HG03060 (cell line): ENCODE results near the gene EIF3L.
"Not testable (repeated sequence)": the region's sequence is repeated elsewhere in the genome, so short reads cannot be mapped to it uniquely, and the experiment has no call there.

Experiments used
- ATAC-seq: cut with Tn5 transposase; IDR thresholded peaks from one replicate; pipeline ENCODE4 v1.9.1; 2021; ENCODE audit warnings: low read depth, moderate number of reproducible peaks; ENCODE audit not compliant: unreplicated experiment

EIF3L gene

DNA sequence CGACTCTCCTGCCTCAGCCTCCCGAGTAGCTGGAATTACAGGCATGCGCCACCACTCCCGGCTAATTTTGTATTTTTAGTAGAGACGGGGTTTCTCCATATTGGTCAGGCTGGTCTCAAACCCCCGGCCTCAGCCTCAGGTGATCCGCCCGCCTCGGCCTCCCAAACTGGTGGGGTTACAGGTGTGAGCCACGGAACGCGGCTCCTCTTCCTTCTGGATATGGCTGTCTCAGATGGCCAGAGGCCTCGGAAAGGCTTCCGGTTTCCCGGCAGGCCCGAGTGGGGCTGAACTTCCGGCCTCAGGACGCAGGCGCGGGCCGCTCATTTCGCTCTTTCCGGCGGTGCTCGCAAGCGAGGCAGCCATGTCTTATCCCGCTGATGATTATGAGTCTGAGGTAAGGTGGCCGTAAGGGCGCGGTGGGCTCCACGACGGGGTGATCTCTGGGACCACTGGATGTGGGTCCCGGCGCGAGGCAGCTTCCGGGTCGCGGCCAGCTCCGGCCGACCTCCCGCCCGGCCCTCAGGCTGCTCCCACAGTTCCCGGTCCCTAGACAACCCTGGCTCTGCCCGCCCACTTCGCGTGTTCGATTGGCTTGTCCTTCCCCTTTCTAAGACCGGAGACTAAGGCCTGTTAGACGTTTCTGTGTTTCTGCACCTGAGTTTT is at the start of gene EIF3L:
TSS of gene EIF3L (plus strand) at position 331 of the 663 bp plus-strand sequence. CDS start at position 362, 31 bp downstream.
- ATAC-seq = peak; percentile 50

DNA sequence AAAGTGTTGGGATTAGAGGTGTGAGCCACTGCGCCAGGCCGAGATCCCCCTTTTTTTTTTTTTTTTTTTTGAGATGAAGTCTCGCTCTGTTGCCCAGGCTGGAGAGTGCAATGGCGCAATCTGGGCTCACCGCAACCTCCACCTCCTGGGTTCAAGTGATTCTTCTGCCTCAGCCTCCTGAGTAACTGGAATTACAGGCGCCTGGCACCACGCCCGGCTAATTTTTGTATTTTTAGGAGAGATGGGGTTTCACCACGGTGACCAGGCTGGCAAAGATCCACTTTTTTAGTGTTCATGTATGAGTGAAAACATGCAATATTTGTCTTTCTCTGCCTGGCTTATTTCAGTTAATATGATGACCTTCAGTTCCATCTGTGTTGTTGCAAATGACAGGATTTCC is 49.2 kb upstream of the EIF3L start:
- not testable (repeated sequence) for ATAC-seq

DNA sequence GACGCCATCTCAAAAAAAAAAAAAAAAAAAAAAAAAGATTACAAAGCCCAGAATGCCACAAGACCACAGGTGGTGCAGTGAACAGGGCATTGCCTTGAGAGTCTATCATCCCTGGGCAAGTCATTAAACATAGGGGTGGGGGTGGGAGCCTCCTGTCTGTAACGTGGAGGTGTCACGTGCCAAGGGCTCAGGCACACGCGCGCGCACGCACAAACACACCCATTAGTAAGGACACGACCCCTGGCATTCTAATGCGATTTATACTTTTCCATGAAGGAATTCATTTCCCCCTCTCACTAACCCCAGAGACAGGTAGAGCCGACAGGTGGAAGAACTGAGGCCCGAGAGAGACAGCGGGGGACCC is 47.3 kb upstream of the EIF3L start:
- ATAC-seq = no peak

DNA sequence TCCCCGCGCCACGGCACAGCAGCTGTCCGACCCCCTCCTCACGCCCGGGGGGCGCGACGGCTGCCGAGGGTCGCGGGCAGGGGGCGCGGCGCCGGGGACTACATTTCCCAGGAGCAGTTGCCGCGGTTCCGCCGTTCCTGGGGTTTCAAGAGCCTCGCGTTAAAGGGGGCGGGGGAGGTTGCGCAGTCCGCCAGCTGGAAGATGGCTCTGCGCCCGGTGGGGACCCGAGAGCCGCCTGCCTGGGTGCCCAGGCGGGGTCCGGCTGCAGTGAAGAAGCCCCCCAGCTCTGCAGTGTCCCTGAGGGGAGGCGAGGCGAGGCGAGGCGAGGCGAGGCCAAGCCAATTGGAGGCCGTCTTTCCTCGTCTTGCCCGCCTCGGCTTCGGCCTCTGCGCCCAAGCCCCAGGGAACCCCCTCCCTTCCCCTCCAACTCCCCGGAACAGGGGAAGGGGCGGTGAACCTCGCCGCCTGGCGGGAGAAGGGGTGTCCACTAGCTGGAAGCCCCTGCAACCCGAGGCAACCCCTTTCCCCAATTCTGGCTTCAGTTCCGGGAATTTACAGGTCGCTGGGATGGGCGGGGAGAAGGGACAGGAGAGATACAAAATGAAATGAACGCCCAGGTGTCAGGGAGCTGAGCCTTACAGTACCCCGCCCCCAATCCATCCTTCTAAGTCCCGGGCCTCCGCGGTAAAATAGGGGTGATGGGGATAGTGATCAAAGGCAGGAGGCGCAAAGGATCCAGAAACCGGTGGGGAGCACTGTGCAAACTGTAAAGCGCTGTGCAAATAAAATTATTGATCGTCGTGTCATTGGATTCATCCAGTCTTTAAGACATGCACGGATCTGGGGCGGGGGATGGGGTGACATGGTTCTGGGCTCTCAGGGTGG is 46.7 kb upstream of the EIF3L start:
- ATAC-seq = no peak

DNA sequence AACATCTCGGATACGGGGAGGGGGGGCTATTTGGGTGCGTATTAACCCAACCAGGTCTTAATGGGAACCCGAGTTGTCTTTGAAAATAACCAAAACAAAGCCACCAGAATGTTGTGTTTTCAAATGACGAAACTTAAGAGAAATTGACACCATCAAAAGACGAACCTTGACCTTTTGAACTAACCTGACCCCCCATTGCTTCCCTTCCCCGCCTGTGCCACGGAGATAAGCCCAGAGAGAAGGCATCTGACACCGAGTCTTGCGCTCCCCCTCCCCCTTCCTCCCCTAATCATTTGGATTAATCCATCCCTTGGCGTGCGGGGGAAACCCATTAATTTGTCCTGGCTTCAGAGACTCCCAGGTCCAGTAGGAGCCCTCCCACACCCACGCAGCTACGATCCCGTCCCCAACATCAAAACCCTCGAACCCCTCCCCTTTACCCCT is 46.0 kb upstream of the EIF3L start:
- ATAC-seq = no peak

DNA sequence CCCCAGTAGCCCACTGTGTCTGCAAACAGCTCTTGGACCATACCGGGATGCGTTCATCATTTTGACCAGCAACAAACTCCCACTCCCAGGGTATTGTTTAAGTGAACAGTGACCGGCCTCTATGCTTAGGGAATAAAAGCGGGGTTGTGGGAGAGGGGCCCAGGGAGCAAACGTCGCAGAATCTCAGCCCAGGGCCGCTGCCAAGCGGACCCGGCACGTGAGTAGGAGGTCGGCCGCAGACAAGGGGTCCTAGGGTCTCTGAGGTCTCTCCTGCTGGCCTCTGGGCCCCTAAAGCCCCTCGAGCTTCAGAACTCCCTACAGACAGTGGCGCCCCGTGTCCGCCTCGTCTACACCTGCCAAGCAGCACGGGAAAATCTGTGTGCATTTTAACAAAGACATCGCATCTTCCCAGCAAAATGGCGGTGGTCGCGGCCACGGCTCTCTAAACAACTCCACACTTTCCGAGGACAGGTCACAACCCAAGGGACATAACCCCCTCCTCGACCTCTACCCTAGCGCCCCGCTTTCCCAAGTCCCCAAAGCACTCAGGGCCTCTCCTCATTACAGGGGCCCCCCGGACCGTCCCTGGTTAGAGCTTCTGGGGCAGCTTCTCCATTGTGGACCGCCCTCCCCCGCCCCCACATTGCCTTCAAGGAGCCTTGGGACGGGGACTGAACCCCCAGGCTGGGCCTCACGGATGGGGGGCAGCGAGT is 45.4 kb upstream of the EIF3L start:
- ATAC-seq = no peak

DNA sequence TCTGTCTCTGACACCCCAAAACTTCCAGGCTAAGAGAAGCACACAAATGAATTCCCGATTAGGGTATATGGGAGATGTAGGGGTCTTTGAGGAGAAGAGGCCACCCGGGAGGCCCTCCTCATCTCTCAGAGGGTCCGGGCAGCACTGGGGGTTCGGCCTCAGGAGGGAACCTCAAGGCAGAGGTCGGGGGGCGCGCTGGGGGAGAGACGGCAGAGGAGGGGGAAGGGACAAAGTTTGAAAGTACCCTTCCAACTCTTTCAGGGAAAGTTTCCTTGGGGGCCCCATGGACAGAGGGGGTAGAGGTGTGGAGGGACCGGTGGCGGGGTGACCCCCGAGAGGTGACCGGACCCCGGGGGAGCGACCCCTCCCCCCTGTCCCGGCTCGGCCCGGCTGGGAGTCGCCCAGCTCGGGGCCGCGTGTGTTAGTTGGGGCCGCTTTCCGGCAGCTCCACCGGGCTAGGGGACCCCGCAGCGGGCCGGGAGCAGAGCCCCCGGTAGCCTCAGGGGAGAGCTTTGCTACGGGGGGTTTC is 44.8 kb upstream of the EIF3L start:
- no peak for ATAC-seq

DNA sequence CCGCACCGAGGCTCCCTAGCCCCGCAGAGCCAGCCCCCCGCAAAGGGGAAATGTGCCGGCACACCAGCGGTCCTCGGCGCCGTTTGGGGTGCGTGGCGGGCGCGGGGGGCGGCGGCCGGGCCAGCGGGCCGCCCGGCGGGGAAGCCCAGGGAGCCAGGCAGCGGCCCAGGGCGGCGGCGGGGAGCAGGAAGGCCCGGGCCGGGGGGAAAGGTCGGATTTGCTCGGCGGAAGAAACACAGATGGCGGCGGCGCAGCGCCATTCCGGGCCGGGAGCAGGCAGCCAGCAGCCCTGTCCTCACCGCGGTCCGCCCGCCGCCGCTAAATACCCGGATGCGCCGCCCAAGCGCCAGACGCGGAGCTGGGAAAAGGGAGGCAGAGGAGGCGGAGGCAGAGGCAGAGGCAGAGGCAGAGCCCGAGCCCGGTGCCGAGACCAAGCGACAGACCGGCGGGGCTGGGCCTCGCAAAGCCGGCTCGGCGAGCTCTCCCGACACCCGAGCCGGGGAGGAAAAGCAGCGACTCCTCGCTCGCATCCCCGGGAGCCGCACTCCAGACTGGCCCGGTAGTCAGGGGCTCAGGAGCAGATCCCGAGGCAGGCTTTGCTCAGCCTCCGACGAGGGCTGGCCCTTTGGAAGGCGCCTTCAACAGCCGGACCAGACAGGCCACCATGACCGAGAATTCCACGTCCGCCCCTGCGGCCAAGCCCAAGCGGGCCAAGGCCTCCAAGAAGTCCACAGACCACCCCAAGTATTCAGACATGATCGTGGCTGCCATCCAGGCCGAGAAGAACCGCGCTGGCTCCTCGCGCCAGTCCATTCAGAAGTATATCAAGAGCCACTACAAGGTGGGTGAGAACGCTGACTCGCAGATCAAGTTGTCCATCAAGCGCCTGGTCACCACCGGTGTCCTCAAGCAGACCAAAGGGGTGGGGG is 44.1 kb upstream of the EIF3L start:
- no peak for ATAC-seq

DNA sequence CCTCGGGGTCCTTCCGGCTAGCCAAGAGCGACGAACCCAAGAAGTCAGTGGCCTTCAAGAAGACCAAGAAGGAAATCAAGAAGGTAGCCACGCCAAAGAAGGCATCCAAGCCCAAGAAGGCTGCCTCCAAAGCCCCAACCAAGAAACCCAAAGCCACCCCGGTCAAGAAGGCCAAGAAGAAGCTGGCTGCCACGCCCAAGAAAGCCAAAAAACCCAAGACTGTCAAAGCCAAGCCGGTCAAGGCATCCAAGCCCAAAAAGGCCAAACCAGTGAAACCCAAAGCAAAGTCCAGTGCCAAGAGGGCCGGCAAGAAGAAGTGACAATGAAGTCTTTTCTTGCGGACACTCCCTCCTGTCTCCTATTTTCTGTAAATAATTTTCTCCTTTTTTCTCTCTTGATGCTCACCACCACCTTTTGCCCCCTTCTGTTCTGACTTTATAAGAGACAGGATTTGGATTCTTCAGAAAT is 43.4 kb upstream of the EIF3L start:
- ATAC-seq = no peak

DNA sequence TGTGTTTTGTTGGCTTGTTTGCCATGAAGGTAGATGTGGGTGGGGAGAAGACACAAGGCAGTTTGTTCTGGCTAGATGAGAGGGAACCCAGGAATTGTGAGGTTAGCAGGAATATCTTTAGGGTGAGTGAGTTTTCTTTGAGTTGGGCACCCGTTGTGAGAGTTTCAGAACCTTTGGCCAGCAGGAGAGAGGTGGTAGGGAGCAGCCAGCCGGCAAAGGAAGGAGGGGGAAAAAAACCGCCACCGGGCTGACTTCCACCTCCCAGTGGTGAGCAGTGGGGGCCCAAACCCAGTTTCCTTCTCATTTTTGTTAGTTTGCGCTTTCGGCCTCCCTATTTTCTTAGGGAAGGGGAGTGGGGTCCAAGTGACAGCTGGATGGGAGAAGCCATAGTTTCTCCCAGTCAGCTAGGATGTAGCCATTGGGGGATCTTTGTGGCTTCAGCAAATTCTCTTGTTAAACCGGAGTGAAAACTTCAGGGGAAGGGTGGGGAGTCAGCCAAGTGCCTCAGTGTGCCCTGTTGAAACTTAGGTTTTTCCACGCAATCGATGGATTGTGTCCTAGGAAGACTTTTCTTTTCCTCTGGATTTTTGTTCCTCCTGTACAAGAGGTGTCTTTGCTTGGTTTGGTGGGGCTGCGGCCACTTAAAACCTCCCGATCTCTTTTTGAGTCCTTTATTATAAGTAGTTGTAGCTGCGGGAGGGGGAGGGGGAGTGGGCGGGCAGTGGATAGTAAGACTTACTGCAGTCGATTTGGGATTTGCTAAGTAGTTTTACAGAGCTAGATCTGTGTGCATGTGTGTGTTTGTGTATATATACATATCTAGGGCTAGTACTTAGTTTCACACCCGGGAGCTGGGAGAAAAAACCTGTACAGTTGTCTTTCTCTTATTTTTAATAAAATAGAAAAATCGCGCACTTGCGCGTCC is 42.5 kb upstream of the EIF3L start:
- ATAC-seq = no peak

DNA sequence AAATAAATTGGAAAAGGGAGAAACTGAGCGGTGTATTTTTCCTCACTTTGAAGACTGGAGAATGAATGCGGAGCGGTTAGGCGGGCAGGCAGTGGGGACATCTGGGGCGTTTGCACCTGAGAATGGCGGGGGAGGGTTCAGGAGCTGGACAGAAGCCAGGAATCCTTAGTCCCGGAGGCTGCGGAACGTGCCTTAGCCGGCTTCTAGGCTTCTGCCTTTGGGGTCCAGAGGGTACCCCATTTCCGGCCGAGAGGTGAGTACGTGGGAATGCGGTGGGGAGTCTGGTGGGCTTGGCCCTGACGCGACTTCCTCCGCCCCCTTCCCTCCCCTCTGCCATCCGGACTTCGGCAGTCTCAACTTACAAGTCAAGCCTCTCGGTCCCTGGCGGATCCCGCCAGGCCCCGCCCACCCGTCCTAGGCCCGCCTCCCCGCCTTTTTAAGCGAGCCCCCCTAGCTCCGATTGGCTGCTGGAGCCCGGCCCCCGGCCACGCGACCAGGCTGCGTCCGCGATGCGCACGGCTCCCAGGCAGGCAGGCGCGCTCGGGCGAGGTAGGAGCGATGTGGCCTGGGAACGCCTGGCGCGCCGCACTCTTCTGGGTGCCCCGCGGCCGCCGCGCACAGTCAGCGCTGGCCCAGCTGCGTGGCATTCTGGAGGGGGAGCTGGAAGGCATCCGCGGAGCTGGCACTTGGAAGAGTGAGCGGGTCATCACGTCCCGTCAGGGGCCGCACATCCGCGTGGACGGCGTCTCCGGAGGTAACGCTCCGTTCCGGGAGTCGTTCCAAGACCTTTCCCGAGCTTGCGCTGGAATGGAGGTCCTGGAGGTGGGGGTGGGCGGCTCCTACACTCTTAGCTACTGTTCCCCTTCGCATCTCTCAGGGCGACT is 41.6 kb upstream of the EIF3L start, which contains the start of gene GCAT:
TSS of gene GCAT (plus strand) at position 525 of the 884 bp plus-strand sequence. CDS start at position 559, 34 bp downstream.
- ATAC-seq = no peak

DNA sequence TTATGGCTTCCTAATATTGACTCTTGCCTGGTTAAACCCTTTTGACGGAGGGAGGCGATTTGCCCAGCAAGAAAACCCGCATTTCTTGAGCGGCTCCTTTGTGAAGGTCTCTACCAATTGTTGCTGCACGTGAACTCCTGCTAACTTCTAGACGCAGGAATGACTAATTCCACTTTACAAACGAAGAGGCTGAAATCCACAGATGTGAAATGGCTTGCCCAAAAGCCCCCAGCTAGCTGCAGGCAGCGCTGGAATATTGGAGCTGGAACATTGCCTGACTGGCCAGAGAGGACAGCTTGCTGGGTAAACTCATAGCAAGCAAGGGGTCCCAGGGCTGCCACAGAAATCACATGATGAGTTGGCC is 40.9 kb upstream of the EIF3L start:
- ATAC-seq = no peak

DNA sequence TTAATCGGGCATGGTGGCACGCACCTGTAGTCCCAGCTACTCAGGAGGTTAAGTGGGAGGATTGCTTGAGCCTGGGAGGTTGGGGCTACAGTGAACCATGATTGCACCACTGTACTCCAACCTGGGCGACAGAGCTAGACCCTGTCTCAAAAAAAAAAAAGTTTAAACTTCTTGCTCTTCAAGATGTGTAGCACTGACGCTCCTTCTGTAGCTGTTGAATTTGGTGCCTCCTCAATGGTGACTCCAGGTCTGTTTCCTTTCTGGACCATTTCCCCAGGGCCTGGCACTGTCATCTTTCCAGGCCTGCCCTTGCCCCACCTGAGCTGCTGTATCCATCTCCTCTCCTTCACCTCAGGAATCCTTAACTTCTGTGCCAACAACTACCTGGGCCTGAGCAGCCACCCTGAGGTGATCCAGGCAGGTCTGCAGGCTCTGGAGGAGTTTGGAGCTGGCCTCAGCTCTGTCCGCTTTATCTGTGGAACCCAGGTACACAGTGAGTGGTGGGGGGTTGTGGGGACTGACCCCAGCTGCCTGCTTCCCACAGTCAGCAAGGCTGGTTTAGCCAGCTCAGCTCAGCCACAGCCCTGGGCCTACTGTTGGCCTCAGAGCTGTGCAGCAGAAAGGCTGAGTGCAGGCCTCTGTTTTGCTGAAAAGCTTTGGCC is 39.4 kb upstream of the EIF3L start:
- no peak for ATAC-seq

DNA sequence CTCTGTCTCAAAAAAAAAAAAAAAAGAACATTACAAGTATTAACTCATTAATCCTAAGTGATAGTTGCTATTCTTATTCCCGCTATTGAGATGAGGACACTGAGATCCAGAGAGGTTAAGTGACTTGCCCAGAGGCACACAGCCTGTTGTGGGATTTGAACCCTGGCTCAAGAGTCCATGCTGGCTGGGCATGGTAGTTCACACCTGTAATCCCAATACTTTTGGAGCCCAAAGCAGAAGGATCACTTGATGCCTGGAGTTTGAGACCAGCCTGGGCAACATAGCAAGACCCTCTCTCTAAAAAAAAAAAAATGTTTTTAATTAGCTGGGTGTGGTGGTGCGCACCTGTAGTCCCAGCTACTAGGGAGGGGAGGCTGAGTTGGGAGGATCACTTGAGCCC is 37.4 kb upstream of the EIF3L start:
- no peak for ATAC-seq

DNA sequence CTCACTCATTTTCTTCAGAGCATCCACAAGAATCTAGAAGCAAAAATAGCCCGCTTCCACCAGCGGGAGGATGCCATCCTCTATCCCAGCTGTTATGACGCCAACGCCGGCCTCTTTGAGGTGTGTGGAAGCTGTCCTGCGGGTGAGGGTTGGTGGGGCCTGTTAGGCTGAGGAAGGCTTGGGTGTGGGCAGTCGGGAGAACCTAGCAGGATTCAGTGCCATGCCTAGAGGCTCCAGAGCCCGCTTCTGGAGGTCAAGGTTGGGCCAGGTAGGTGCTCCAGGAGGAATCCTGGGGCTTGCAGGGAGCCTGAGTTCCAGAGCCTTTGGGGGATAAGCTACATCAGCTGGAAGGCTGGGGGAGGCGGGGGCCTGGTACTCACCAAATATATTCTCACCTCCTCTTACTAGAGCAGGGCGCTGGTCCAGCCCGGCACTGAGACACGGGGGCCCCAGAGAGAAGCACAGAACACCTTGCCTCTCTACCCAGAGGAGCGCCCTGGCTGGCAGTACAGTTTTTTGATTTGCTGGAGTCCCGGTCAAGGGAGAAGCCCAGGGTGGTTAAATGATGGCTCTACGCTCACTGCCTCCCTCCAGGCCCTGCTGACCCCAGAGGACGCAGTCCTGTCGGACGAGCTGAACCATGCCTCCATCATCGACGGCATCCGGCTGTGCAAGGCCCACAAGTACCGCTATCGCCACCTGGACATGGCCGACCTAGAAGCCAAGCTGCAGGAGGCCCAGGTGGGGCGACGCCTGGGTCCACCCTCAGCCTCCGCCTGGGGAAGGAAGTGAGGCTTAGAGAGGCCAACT is 36.1 kb upstream of the EIF3L start:
- ATAC-seq = no peak

DNA sequence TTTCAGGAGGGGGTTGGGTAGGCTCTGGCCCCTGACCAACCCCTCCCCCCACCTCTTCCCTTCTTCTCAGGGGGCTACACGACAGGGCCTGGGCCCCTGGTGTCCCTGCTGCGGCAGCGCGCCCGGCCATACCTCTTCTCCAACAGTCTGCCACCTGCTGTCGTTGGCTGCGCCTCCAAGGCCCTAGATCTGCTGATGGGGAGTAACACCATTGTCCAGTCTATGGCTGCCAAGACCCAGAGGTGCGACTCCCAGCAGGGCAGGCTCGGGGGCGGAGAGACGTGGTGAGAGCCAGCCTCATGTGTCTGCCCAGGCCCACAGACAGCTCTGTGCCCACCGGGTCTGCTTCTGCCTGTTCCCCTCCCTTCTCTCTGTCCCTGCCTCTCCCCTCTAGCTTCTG is 33.6 kb upstream of the EIF3L start:
- ATAC-seq = no peak
